EL (cell line): ENCODE measurements around the gene SGTA.
"Not testable (repeated sequence)": the region's sequence is repeated elsewhere in the genome, so short reads cannot be mapped to it uniquely, and the experiment has no call there.

Source experiments
- DNase-seq: peaks from one replicate; pipeline ENCODE4 v3.0.0-alpha.2; 2016

The SGTA gene

DNA sequence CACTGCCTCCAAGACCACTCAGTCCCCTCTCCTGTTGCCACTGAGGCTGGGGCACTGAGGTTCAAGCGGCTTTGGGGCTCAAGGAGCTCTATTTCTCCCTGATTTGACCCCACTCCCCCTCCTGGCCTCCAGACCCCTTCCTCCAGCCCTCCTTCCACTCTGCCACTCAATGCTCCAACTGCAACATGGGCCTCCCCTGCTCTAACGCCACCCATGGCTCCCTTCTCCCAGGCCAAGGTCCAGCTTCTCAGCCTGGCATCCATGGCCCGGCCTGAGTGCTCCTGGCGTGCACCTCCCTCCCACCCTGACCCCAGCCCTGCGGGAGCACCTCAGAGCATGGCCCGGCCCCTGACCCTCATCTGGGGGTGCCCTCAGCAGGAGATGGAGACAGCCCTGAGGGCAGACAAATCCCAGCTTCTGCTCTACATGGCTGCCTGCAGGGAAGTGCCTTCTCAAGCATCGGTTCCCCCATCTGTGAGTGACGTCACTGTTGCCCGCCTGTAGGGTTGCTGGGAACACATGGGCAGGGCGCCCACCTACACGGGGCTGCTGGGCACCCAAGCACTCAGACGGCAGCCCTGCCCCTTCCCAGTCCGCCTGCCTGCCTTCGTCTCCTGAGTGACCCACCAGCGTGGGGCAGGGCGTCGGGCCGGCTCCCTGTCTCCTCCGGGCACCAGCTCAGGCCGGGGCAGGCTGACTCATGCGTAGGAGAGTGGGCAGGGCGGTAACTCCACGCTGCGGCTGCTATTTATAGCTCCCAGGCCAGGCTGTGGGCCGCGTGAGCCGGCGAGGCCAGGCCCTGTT, 60.3 kb downstream of the SGTA start:
- peak; percentile 84 for DNase-seq

DNA sequence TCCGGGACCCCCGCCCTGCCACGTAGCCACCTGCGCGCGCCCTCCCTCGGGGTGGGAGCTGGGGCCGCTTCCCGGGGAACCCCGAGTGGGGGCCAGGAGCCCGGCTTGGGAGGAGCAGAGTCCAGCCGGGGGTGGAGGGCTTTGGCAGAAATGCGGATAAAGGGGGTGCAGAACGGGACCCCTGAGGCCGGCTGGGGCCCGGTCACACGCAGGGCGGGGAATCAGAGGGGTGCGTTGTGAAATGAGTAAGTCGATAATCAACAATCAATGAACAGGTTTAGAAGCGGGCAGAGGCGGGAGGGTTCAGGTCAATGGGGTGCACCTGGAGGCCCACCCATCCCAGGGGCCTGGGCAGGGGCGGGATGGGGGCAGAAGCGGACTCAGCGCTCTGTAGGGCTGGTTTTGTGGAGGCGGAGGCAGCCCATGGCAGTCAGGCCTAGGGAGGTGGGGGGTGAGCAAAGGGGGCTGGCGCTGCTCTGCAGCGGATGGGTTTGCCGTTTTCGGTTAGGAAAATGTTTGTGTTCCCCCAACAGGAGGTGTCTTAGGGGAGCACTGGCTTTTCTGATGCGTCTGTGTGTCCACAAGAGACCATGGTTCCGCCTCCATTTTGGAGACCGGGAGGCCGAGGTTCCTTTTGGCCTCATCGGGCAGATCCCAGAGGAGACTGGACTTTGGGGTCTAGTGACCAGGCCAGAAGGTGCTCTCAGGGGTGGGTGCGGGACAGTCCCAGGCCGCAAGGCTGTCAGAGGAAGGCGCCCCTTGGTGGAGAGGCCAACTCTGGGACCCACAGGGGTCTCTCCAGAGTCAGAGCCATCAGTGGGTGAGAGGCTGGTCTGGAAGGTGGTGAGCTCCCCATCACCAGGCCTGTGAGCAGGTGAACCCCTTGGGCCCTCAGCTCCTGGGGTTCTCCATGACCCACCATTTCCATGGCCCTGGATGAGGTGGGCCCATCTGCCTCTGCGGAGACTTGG, 61.2 kb downstream of the SGTA start:
- no peak for DNase-seq

DNA sequence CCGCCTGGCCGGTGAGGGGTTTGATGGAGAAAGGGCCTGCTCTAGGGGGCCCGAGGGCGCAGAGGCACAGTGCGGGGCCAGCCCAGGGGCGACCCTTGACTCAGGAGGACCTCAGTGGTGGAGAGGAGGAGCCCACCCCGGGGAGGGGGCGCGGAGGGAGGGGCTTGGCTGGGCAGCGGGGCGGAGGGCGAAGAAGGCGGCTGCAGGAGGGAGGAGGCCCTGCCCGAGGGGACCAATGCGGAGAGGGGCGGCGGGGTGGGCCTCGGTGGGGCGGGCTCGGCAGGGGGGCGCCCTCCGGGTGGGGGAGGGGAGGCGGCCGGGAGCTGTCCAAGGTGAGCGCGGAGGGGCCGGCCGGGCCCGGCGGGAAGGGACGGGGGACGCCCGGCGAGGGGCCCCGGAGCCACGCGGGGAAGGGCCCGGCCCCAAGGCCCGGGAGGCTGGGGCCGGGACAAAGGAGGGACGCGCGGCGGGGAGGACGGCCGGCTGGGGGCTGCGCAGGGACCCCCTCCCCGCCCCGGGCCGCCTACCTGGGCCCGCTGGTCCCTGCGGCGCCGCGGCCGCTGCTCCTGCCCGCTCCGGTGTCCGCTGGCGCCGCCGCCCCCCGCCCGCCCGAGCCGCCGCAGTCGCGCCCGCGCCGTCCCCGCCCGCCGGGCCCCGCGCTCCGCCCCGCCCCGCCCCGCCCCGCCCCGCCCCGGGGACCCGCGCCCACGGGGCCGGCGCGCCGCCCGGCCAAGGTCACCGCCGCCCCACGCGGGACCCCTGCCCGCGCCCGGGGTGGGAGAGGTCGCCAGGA, 62.1 kb downstream of the SGTA start, which contains the start of gene DIRAS1:
Gene DIRAS1 (minus strand): TSS at position 596 of the 793 bp plus-strand sequence. CDS start 3,566 bp downstream, outside the sequence.
- DNase-seq: no peak

DNA sequence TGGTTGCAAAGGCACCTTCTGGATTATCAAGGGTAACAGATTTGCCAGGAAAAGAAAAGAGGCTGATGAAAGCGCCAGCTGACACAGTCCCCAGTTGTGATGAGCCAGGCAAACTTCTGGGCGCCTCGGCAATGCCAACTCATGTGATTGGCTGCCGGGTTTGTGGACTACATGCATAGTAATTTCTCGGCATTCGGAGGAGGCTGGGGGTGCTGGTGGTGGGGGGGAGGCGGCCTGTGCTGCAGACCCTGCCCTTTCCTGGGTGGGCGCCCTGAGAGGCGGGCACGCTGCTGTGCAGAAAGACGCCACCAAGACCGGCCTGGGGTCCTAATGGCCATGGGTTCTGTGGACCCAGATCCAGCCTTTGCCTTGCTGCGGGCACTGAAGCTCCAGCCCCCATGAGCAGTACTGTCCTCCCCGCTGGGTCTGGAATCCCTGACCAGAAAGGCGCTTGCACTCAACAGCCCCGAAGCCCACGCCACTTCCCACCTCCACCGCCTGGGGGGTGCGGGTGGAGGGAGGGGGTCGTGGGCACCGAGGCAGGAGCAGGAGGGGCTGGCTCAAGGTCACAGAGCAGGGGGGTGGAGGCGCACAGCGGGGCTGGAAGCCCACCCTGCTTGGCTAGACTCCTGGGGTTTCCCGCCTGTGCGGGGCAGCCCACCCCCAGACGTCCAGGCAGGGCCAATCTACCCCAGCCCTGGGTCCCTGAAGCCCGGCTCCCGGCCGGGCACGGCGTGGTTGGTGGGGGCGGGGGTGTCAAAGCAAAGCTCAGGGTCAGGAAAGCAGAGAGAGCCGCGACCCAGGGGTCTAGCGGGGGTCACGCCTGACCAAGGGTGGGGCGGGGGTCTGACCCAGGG, 62.9 kb downstream of the SGTA start:
- peak; percentile 25 for DNase-seq

DNA sequence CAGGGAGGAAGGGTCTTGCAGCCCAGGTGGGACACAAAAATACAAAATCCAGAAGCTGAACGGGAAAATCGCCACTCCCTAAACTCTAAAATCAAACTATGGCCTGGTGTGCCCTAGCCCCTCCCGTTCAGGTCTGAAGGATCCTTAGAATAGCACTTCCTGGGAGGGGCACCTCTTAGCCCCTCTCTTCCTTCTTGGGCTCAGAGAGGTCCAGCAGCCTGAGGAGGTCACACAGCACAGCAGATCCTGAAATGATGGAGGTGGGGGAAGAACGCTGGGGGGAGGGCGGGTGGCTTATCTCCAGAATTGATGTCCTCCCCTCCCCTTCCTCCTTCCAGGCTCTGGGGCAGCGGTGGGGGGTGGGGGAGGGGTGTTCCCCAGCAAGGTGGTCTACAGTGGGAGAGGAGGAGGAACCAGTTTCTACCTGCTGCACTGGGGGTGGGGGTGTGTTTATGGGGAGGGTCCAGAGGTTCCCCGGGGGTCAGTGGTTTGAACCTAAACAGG, 63.8 kb downstream of the SGTA start:
- DNase-seq: no peak

DNA sequence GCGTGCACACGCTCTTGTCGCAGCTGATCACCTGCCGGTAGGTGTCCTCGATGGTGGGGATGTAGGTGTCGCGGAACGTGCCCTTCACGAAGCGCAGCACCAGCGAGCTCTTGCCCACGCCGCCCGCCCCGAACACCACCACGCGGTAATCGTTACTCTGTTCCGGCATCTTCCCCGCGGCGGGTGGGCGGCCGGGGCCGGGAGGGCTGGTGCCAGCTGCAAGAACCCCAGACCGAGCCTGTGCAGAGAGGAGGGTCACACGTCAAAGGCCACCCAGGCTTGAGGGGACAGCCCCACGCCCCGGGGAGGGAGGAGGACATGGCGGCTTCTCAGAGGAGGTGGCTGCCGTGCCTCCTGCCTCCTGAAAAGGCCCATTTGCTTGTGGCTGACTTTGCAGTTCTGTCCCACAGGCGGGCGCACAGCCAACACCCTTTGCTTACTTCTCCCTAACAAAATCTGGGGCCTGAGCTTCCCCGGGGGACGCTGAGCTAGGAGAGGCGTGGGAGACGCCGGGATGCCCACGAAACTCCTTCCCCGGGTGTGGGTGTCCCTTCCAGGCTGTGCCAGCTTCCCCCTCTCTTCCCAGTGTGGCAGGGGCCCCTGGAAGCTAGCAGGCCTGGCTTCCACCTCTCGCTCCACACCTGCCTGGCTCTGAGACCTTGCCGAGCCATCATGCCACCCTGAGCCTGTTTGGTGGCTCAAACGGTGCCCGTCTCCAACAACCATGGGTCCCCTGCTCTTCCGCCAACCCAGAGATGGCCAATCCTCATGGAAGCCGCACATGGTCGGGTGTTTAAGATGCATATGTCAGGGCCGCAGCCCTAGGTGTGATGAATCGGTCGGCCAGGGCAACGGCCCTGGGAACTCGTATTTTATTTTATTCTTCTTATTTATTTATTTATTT, 65.2 kb downstream of the SGTA start:
- DNase-seq: no peak

DNA sequence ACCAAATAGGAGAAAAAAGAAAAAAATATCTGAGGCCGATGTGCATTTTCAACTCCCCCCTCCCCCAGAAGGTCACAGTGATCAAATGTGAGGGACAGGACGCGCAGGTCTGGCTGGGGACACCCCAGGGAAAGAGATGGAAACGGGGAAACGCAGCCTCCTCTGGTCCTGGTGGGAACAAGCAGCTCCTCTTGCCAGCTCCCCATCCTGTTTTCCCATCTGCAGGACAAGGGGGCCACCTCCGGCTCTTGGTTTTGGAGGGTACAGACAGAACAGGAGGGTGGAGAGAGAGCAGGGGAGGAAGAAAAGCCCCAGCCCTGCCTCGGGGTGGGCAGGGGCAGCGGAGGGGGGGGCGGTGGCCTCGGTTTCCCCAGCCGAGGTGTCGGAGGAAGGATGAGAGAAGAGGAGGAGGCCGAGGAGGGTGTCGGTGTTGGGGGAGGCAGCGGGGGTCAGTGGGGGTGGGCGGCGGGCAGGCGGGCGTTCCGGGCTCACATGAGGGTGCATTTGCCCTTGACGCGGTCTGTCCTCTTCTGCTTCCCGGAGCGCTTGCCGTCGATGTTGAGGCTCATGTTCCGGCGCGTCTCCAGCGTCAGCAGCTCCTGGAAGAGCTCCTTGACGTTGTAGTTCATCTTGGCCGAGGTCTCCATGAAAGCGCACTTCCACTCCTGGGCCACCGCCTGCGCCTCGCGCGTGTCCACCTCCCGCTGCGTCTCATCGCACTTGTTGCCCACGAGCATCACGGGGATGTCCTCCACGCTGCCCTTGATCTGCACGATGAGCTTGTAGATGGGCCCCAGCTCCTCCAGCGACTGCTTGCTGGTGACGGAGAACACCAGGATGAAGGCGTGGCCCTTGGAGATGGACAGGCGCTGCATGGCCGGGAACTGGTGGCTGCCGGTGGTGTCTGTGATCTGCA, 66.1 kb downstream of the SGTA start:
- DNase-seq: no peak

DNA sequence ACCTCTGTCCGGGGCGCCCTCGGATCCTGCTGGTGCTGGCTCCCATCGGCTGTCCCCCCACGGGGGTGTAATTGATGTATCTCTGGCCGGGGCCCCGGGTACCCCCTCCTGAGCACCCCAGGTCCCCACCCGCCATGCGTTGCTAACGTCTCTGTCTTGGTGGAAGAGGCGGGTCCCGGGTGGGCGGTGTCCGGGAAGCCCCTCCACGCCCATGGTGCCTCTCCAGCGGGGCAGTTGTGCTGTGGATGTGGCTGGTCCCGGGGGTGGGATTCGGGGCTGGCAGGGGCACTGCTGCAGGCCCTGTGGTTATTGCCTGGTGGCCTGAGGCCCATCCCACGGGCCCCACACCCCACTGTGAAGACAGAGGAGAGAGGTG, 66.8 kb downstream of the SGTA start:
- no peak for DNase-seq

DNA sequence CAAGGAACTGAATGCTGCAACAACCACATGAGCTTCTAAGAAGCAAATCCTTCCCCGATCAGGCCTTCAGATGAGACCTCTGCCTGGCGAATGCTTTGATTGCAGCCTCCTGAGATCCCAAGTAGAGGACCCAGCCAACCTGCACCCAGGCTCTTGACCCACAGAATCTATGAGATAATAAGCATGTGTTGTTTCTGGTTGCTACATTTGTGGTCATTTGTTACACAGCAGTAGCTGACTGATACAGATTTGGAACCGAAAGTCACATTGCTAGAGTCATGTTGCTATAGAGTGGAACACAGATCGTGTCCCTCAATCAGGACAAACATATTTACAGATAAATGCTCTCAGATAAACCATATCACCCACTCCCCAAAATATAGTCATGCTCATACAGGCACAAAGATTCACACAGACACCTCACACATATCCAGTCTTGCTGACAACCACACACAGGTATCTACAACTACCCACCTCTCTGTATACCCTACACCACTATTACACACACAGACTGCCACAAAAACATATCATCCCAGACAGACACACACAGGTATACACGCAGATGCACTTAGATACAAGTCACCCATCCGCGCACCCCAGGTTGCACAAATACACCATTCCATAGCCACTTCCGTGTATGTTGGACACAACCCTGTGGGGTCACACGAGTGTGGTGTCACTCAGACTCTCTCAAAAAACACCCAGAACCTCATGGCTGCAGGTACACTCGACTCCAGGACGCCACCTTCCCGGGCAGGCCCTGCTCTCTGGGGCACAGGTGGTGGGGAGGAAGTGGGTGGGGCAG, 67.4 kb downstream of the SGTA start:
- DNase-seq: no peak

DNA sequence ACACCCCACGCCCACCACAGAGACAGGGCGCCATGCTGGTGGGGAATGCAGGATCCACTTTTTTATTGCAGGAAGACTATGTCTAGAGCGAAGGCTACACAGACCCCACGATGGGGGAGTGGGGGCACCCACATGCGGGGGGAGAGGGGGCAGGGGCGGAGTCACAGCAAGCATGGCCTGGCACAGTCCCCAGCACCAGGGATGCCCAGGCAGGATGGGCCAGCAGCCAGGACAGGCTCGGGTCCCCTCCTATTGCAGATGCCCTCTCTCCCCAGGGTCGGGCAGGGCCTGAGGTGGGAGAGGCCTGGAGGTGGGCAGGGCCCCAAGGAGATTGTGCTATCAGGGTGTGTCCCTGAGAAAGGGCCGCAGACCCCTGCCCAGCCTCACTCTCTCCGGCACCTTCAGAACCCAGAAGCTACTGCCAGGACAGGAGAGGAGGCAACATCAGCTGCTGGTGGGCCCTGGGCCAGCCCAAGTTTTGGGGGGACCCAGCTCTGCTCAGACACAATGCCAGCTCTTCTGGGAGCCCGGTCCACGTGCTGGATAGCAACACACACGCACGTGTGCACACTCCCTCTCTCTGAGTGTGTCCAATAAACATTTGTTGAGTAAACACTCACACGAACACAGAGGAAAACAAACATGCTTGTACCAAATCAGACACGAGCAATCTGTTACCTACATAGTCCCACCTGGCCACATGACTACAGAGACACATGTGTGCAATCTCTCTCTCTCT, 68.4 kb downstream of the SGTA start:
- no peak for DNase-seq

DNA sequence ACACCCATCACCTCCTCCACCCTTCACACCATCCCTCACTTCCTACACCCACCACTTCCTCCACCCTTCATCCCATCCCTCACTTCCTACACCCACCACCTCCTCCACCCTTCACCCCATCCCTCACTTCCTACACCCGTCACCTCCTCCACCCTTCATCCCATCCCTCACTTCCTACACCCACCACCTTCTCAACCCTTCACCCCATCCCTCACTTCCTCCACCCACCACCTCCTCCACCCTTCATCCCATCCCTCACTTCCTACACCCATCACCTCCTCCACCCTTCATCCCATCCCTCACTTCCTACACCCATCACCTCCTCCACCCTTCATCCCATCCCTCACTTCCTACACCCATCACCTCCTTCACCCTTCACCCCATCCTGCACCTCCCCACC, 69.0 kb downstream of the SGTA start:
- not testable (repeated sequence) for DNase-seq

DNA sequence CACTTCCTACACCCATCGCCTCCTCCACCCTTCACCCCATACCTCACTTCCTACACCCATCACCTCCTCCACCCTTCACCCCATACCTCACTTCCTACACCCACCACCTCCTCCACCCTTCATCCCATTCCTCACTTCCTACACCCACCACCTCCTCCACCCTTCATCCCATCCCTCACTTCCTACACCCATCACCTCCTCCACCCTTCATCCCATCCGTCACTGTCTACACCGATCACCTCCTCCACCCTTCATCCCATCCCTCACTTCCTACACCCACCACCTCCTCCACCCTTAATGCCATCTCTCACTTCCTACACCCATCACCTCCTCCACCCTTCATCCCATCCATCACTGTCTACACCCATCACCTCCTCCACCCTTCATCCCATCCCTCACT, 69.9 kb downstream of the SGTA start:
- not testable (repeated sequence) for DNase-seq

DNA sequence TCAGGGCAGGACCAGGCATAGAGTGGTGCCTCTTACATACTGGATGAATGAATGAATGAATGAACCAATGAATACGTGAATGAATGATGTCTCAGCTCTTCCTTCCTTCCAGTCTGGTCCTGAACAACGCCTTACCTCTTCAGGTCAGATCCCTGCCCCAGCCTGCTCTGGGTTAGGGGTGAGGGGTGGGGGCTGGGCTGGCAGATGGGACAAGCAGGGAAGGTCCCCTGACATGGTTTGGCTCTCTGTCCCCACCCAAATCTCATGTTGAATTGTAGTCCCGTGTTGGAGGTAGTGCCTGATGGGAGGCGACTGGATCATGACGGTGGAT, 71.2 kb downstream of the SGTA start:
- DNase-seq: no peak

DNA sequence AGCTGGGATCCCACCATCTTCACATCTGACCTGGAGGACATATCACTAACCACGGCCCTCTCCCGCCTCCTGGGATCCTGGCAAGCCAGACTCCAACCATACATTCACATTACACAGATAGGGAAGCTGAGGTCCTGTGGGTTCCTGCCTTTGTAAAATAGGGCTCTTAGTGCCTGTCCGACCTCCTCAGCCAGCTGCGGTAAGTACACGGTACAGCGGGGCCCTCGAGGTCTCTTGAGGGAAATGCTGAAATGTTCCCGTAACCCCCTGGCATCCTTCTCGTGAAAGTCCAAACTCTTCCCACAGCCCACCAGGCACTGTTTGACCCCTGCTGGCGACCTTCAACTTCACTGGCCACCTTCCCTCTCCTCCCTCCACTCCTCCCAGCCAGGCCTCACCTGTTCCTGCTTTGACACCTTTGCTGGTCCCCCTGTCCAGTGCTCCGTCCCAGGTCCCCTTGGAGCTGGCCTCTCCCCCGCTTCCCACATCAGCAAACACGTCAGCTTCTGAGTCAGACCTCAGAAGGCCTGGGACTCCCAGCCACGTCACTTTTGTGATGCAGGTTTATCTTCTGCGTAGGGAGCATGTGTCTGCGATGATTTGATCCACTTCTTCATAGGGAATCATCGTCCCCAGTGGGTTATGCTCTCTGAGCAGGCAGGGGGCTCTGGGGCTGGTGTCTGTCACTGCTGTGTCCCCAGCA, 71.8 kb downstream of the SGTA start:
- DNase-seq: peak; percentile 70

DNA sequence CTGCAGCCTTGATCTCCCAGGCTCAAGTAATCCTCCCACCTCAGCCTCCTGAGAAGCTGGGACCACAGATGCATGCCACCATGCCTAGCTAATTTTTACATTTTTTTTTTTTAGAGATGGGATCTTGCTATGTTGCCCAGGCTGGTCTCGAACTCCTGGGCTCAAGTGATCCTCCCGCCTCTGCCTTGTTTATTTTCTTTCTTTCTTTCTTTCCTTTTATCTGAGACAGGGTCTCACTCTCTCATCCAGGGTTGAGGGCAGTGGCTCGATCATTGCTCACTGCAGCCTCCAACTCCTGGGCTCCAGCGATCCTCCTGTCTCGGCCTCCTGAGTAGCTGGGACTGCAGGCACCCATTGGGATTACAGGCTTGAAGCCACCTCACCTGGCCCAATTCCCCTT, 76.8 kb downstream of the SGTA start:
- no peak for DNase-seq
